HL-60/S4 (cell line): Measurements from ENCODE around the gene HPSE.
"Not testable (repeated sequence)": the region's sequence is repeated elsewhere in the genome, so short reads cannot be mapped to it uniquely, and the experiment has no call there.

Experiments
- in situ Hi-C: fragments of 300-500 bp; cut with MboI; formaldehyde crosslinking; loops from 2 replicates; pipeline ENCODE4 v1.14.3; 2022; ENCODE audit warnings: low sequenced_read_pairs

The HPSE gene

DNA sequence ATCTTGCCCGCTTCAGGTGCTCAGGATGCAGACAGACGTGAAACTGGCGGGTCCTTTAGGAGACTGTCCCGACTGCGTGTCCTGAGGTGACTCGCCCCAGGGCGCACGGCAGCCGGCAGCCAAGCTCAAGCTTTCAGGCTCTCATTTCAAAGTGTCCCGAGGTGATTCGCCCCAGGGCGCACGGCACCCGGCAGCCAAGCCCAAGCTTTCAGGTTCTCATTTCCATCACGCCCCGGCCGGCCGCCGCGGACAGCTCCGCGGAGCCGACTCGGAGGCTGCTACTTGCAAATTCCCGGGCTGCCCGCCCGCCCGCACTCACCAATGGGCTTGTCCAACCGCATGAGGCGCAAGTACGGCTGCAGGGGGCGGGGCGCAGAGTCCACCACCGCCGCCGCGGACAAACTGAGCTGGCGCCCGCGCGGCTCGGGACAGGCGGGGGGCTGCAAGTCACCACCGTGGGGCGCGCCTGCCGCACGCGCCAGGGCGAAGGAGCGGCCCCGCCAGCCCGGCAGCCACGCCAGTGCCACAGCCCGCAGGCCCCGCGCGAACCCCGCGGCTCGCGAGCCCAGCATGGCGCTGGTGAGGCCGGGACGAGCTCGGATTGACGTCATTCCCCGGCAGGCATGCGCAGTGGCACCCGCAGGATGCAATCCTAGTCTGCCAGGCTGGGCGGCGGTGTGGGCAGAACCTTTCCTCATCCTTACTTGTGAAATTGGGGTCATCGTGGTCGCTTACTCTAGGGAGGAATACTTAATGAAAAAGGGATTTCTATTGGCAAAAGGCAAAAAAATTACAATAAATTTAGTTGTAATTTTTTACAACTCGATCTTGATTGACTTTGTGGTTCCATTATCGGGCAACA, 50.2 kb downstream of the HPSE start, which contains the start of gene COQ2:
COQ2 (minus strand) TSS at position 606 of the 862 bp plus-strand sequence; CDS start at position 572, 34 bp downstream.
- in situ Hi-C loops = loop anchor here (25.0 kb wide), 1 partner anchor 397 kb away; the partner anchor contains the start of gene SEC31A

DNA sequence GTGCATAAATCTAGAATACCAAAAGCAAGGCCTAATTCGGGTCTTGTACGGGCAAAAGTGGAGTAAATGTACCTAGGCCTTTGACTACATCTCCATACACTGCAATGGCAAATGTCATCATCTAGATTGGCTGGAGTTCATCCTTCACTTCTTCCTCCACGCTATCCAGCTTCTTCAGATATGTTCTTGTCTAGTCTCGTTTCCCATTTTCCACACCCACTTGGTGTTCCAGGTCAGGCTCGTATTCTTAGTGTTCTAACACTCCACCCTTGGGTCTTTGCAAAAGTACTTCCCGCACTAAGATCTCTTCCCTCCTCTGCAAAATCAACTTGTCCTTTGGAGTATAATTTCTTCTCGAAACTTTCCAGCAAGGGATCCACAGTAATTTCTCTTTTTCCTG, 51.5 kb downstream of the HPSE start:
- in situ Hi-C loops = loop anchor here (25.0 kb wide), 1 partner anchor 396 kb away; the partner anchor contains the start of gene SEC31A

DNA sequence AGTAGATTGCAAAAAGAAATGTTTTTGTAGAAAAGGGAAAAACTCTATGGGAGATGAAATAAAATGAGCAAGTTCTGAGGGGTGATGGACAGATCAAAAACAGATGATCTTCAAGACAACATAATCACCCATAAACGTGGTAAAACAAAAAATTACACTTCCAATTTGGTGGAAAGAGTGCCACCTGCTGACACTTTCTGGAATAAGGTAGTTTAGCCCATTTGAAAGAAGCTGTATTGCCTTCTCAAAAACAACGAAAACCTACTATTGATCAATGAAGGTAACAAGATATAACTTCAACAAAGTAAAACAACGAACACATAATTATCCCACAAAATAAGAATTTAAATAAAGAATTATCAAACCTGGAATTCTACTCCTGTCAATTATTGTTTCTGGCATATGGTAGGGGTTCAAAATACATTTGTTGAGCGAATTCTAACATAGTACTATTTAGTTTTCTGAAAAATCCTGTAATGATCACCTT, 52.6 kb downstream of the HPSE start:
- in situ Hi-C loops = loop anchor here (25.0 kb wide), 1 partner anchor 395 kb away; the partner anchor contains the start of gene SEC31A

DNA sequence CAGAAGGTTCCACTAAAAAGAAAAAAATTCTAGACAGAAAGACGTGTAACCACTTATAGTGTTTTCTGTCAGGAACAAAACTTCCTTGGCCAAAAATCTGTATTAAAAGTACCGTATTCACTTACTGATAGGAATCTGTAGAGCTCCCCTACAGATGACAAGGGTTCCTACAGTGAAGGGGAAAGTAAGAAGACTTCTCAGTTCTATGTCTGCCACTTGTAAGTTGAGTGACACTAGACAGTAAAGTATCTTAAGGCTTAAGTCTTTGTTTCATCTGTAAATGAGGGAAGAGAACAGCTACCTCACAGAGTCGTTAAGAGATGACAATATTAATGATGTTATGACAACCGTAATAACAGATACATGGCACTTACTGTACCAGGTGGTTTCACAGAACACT, 53.3 kb downstream of the HPSE start:
- in situ Hi-C loops = loop anchor here (25.0 kb wide), 1 partner anchor 394 kb away; the partner anchor contains the start of gene SEC31A

DNA sequence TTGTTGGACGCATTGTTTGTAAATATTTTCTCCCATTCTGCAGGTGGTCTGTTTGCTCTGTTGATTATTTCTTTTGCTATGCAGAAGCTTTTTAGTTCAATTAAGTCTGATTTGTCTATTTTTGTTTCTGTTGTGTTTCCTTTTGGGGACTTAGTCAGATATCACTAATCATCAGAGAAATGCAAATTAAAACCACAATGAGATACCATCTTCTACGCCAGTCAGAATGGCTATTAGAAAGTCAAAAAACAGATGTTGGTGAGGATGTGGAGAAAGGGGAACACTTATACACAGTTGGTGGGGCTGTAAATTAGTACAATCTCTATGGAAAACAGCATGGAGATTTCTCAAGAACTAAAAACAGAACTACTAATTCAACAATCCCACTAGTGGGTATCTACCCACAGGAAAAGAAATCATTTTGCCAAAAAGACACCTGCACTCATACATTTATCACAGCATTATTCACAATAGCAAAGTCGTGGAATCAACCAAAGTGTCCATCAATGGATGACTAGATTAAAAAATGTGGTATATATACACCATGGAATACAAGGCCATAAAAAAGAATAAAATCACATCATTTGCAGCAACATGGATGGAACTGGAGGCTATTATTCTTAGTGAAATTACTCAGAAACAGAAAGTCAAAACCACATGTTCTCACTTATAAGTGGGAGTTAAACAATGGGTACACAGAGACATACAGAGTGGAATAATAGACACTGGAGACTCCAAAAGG, 58.2 kb downstream of the HPSE start:
- in situ Hi-C loops = loop anchor here (25.0 kb wide), 1 partner anchor 389 kb away; the partner anchor contains the start of gene SEC31A

DNA sequence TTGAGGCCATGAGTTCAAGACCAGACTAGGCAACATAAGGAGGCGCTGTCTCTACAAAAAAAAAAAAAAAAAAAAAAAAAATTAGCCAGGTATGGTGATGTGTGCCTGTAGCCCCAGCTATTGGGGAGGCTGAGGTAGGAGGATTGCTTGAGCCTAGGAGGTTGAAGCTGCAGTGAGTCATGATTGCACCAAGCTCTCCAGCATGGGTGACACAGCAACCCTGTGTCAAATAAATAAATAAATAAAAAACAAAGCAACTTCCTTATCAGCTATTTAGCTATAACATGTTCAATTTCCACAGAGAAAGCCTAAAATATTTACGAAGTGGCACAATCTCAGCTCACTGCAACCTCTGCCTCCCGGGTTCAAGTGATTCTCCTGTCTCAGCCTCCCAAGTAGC, 60.7 kb downstream of the HPSE start:
- in situ Hi-C loops = not testable (repeated sequence)

DNA sequence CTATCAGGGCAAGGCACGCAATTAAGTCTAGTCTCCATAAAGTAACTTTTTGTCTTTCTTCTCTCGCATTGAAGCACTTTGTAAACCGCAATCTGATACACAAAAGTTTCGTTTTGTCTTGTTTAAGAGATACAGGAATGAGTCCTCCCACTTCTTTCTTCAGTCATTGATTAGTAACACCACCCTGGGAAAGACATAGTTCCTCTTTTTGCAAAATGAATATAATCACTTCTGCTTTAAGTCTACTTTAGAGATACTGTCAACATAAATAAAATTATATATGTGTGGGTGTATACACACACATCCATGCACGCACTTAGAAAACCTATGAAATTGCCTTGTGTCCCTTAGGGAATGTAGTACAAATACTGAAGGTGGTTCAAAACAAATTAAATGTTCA, 61.7 kb downstream of the HPSE start:
- in situ Hi-C loops = no loop called here

DNA sequence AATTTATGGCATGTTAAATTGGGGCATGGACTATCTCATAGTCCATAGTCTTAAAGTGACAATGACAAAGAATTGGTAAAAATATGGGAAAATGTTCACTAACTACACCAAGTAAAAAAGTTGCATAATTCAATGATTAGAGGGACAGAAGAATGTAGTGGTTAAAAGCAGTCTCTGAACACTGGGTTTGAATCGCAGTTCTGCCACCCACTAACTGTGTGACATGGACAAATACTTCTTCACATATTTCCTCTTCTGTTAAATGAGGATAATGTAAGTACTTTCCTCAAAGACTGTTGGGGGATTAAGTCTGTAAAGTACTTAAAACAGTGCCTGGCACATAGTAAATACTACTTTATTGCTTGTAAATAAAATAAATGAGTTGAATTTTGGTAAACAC, 65.4 kb downstream of the HPSE start:
- in situ Hi-C loops = no loop called here

DNA sequence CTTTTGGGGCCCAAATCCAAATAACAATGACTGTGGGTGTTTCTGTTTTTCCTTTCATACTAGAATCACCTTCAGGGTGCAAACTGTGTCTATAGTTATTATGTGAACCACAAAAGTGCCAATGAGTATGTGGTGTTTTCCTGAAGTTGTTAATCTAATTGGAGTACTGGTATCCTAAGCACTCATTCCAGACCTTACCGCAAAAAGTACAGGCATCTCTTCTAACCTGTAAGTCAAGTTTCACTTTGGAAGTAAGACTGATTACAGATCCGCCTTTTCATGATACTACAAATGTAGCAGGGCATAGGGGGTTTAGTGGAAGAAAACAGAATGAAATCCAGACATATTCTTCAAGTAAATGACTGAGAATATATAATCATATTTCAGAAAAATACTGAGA, 66.2 kb downstream of the HPSE start:
- in situ Hi-C loops = no loop called here

DNA sequence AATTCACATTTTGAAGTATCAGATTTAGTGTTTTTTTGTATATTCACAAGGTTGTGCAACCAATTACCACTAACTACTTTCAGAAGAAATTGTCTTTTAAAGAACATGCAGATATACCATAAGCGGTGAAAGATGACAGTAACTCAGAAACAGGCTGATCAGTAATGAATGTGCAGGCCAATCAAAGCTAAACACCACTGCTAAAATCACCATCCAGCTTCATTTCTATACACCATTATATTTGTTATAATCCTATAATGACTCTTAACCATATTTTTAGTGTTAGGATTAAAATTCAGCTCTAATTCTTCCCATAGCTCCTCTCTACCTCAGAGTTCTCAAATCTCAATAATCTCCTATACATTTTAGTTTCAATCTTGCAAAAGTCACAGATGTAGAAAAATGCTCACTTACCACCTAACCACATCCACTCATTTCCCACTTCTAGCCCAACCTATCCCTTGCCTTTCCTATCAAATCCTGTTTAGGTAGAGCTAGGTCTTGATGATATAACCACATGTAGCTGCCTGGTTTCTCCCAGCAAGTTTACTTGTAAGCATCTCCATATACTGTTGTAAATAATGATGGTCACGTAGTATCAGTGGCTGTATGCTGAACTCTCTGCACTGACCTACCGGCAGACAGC, 66.7 kb downstream of the HPSE start:
- in situ Hi-C loops = no loop called here

DNA sequence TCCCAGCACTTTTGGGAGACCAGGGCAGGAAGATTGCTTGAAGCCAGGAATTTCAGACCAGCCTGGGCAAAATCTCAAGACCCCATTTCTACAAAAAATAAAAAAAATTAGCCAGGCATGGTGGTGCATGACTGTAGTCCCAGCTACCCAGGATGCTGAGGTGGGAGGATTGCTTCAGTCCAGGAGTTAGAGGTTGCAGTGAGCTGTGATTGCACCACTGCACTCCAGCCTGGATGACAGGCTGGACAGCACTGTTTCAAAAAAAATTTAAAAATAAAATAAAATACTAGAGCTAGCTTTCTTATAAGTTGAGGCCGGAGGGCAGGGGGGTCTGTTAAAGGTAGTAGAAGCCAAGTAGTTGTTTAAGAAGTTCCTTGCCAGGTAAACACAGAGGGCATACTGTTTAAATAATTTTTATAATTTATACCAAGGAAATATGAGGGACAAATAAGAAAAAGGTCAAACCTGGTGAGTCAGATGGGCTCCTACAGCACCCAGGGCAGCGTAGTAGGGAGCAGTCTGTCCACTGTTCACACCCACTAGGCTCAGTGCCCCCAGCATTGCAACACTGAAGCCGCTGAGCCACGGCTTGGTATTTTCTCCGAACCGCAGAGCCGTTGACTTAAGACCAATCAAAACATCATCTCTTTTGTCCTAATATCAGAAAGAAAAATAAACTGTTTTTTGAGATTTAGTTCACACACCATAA, 67.4 kb downstream of the HPSE start:
- in situ Hi-C loops = no loop called here

DNA sequence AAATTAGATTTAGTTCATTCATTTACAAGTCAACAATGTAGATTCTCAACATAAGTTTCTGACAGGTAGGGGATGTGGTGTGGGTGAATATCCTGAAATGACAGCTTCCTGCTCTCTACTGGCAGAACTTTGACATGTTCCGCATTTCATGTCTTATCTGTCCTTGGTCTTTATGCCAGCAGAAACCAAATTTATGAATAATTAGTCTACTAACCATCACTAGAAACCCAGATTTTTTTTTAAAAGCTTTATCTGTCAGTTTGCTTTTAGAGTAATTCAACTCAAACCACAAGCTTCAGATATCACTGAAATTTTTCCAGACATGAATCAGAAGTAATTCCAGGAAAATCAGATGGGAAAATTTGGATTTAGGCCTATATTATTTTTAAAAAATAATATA, 68.0 kb downstream of the HPSE start:
- in situ Hi-C loops = no loop called here

DNA sequence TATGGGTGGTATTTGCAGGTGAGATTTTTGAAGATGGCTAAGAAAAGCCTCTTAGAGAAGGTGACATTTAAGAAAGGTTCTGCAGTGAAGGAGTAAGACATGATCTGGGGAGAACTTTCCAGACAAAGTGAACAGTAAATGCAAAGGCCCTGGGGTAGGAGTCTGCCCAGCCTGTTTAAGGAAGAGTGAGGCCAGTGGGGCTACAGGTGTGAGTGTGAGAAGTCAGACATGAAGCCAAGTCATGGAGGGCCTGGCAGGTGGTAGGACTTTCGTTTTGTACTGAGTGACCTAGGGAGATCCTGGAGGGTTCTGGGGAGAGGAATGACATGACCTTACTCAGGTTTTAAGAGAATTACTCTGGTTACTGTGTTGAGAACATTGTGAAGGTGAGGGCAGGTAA, 71.5 kb downstream of the HPSE start:
- in situ Hi-C loops = no loop called here

DNA sequence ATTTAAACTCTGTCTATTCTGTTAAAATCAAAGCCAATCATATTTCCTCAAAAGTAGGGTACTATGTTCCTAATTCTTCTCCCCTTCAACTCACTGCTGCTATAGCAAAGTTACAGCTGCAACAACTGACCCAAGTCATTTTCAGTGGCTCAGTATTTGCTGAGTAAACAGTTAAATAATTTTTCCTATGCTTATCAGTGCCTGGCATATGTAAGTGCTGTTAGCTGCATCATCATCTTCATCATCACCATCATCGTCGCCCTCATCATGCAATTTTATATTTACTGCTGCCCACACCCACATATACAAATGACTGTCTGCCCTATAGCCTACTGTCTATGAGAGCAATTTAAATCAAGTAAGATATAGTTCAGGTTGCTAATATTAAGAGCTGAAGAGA, 72.0 kb downstream of the HPSE start:
- in situ Hi-C loops = no loop called here

DNA sequence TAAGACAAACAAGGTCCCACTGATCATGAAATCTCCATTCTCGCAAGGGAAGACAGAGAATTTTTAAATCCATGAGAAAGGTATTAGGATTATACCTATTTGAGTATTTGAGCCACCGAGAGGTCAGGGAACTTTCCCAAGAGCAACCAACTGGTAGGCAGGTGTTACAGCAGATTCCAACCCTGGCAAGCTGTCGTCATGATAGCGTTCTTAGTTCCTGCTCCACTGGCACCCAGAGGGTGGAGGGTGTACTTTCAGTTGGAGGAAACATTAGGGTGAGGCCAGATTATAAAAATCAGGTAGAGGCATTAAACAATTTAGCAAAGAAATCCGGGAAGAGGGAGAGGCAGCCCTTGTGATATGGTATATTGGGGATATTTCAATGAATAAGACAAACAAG, 73.3 kb downstream of the HPSE start:
- in situ Hi-C loops = no loop called here

DNA sequence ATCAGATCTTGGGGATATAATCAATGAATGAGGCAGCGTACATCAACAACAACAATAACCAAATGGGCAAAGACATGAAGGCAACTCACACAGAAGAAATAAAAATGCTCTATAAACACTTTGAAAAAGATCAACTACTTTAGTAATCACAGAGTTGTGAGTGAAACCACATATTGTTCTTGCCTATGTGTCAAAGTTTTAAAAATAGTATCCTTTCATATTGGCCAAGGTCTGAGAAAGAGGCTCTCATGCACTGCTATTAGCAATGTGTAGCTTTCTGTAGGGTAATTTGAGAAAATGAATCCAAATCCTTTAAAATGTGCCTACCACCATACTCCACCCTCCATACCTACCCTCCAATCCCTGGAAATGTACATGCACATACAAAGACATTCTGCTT, 75.1 kb downstream of the HPSE start:
- in situ Hi-C loops = loop anchor here (10.0 kb wide), 1 partner anchor 175 kb away; no protein-coding TSS in a partner anchor

DNA sequence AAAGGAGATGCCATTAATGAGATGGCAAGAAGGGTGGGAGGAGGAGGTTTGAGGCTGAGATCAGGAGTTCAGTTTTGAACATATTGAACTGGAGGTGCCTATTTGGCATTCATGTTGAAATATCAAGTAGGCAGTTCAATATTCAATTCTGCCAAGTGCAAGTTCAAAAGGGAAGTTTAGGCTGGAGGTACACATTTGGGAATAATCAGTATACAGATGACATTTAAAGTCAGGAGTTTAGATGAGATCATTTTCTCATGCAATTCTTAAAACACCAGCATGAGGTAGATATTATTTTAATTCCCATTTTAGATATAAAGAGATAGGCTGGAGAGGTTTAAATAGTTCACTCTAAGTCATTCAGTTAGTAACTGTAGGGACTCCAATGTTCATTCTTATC, 76.2 kb downstream of the HPSE start:
- in situ Hi-C loops = loop anchor here (10.0 kb wide), 1 partner anchor 174 kb away; no protein-coding TSS in a partner anchor

DNA sequence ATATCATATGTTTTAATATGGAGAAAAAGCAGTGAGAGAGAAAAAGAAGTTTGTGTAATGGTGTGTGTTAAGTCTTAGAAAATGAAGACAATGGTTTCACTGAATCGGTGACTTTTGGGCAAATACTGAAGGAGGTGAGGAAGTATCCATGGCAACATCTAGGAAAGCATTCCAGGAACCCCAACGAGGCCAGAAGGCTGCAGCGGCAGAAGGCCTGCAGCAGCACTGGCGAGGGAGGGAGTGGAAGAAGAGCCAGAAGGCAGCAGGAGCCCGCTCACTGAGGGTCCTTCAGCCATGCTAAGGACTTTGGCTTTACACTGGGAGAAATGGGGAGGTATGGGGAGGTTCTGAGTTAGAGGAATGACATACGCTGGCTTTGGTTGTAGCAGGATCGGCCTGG, 76.8 kb downstream of the HPSE start:
- in situ Hi-C loops = loop anchor here (10.0 kb wide), 1 partner anchor 173 kb away; no protein-coding TSS in a partner anchor

DNA sequence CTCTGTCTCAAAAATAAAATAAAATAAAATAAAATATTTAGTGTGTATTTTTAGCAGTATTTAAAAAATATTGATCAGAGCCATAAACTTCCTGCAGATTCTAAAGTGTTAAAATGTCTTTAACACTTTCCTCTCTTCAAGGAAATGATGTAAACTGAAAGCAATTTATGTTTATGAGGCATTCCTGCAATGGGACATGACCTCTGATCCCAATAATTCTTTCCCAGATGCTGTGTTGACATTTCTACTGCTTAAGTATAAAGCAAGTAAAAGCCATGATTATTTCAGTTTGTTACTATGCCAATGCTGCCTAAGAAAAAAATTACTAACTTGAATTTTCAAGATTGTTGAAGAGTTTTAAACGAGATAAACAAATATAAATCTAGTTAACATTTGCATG, 79.1 kb downstream of the HPSE start:
- in situ Hi-C loops = loop anchor here (10.0 kb wide), 1 partner anchor 171 kb away; no protein-coding TSS in a partner anchor

DNA sequence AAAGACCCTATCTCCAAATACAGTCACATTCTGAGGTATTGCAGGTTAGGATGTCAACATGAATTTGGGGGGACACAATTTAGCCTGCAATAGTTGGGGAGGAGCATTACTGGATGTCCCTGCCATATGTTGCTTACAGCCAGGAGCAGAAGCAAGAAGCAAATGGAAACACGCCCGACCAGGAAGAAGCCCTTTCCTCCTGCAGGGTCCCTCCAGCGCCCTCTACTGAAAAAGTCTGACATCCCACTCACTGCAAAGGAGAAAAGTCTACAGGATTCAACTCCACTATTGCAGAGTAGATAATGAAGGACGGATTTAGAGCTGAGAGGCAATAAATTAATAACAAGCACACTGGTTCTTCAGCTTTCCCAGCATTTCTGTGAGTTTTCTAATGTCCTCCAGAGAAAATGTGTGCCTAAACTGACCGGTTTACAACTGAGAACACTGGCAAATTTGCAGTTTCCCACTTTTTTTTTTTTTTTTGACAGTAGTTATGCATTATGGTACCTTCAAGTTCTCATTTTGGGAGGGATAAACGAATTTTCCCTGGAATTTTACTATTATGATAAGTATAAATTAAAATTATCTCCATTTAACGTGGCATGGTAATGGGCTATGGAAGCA, 81.8 kb downstream of the HPSE start:
- in situ Hi-C loops = loop anchor here (10.0 kb wide), 1 partner anchor 168 kb away; no protein-coding TSS in a partner anchor
